ENCODE measurements around the gene HPGD.

Gene HPGD

GRCh38 chr4:174517502-174518445 lies 4.5 kb downstream of the HPGD start:
- no peak for TF ChIP-seq CTCF (conservative IDR thresholded peaks at IDR 0.05; ENCODE audit: low read length)
- no peak overlapping the region for H3K4me3 ChIP-seq (ENCODE audit: low read length)
- no peak for DNase-seq (ENCODE audit: low read depth)

- no peak for TF ChIP-seq CTCF (conservative IDR thresholded peaks at IDR 0.05; ENCODE audit: low read length)
- no peak overlapping the region for H3K4me3 ChIP-seq (ENCODE audit: low read length)
- no peak for DNase-seq (ENCODE audit: low read depth)
Observed at GRCh38 chr4:174516794-174517193, 5.5 kb downstream of the HPGD start.

GRCh38 chr4:174516345-174516744 lies 5.9 kb downstream of the HPGD start:
- no peak for TF ChIP-seq CTCF (conservative IDR thresholded peaks at IDR 0.05; ENCODE audit: low read length)
- H3K4me3 ChIP-seq (ENCODE audit: low read length), result no peak overlapping the region
- no peak for DNase-seq (ENCODE audit: low read depth)

GRCh38 chr4:174512745-174513144 lies 9.5 kb downstream of the HPGD start:
- no peak overlapping the region for H3K4me3 ChIP-seq (ENCODE audit: low read length)
- no peak for DNase-seq (ENCODE audit: low read depth)
- no peak for TF ChIP-seq CTCF (conservative IDR thresholded peaks at IDR 0.05; ENCODE audit: low read length)

- TF ChIP-seq CTCF (conservative IDR thresholded peaks at IDR 0.05; ENCODE audit: low read length), result no peak
- H3K4me3 ChIP-seq (ENCODE audit: low read length), result no peak overlapping the region
- no peak for DNase-seq (ENCODE audit: low read depth)
Observed at GRCh38 chr4:174505892-174506291, 16.4 kb downstream of the HPGD start.

GRCh38 chr4:174505007-174505406 lies 17.3 kb downstream of the HPGD start:
- no peak overlapping the region for H3K4me3 ChIP-seq (ENCODE audit: low read length)
- DNase-seq (ENCODE audit: low read depth), result no peak
- TF ChIP-seq CTCF (conservative IDR thresholded peaks at IDR 0.05; ENCODE audit: low read length), result no peak

- no peak overlapping the region for H3K4me3 ChIP-seq (ENCODE audit: low read length)
- no peak for DNase-seq (ENCODE audit: low read depth)
- no peak for TF ChIP-seq CTCF (conservative IDR thresholded peaks at IDR 0.05; ENCODE audit: low read length)
Observed at GRCh38 chr4:174503079-174503715, 19.1 kb downstream of the HPGD start.

All from AG10803 (cell line).